ENCODE measurements around the gene CXXC5. TPM values are rescaled to one million over a fixed set of nuclear protein-coding genes. Genes with fewer than 3 reads are reported as not detected.

CXXC5 gene
- total and polyA plus RNA-seq, 9 of the 15 experiments (the other 6 are each of a cell fraction or from before 2014, with no cell fraction given), result 1.9 to 123 (median 45.8) TPM

- no peak for TF ChIP-seq ZNF655 (CRISPR knock-in tag; IDR thresholded peaks at IDR 0.05)
- TF ChIP-seq MYNN (IDR thresholded peaks at IDR 0.05), result peak; percentile 94
- no peak for TF ChIP-seq MYNN (CRISPR knock-in tag; IDR thresholded peaks at IDR 0.05)
- TF ChIP-seq YY1 (IDR thresholded peaks at IDR 0.05; ENCODE audit: borderline replicate concordance in 1 of 3, control insufficient read depth in 1 of 3, extremely low read depth in 1 of 3, insufficient read depth in 3 of 3, insufficient read length in 1 of 3, insufficient replicate concordance in 2 of 3, low read depth in 1 of 3, low read length in 2 of 3), result peak in 2 of 3 experiments; percentile 23 to 40
- no peak for TF ChIP-seq DACH1 (IDR thresholded peaks at IDR 0.05; ENCODE audit: partially characterized antibody)
- TF ChIP-seq ZKSCAN3 (CRISPR knock-in tag; IDR thresholded peaks at IDR 0.05), result no peak
- TF ChIP-seq NCOA6 (IDR thresholded peaks at IDR 0.05), result no peak
- no peak for TF ChIP-seq CEBPB (tag; IDR thresholded peaks at IDR 0.05)
- TF ChIP-seq ZNF696 (CRISPR knock-in tag; conservative IDR thresholded peaks at IDR 0.05), result no peak
- TF ChIP-seq ZNF124 (CRISPR knock-in tag; IDR thresholded peaks at IDR 0.05), result no peak
- TF ChIP-seq FOXO4 (CRISPR knock-in tag; IDR thresholded peaks at IDR 0.05), result no peak
- no peak for TF ChIP-seq TAF9B (IDR thresholded peaks at IDR 0.05; ENCODE audit: partially characterized antibody)
- no peak for TF ChIP-seq SRF (CRISPR knock-in tag; IDR thresholded peaks at IDR 0.05)
- peak; percentile 26; the same call in 1 of the 2 replicates for TF ChIP-seq ATF6 (CRISPR knock-in tag; IDR thresholded peaks at IDR 0.05)
- no peak for TF ChIP-seq KLF1 (tag; IDR thresholded peaks at IDR 0.05)
- TF ChIP-seq PHF20 (IDR thresholded peaks at IDR 0.05; ENCODE audit: partially characterized antibody), result no peak
- TF ChIP-seq, protein P1, sequence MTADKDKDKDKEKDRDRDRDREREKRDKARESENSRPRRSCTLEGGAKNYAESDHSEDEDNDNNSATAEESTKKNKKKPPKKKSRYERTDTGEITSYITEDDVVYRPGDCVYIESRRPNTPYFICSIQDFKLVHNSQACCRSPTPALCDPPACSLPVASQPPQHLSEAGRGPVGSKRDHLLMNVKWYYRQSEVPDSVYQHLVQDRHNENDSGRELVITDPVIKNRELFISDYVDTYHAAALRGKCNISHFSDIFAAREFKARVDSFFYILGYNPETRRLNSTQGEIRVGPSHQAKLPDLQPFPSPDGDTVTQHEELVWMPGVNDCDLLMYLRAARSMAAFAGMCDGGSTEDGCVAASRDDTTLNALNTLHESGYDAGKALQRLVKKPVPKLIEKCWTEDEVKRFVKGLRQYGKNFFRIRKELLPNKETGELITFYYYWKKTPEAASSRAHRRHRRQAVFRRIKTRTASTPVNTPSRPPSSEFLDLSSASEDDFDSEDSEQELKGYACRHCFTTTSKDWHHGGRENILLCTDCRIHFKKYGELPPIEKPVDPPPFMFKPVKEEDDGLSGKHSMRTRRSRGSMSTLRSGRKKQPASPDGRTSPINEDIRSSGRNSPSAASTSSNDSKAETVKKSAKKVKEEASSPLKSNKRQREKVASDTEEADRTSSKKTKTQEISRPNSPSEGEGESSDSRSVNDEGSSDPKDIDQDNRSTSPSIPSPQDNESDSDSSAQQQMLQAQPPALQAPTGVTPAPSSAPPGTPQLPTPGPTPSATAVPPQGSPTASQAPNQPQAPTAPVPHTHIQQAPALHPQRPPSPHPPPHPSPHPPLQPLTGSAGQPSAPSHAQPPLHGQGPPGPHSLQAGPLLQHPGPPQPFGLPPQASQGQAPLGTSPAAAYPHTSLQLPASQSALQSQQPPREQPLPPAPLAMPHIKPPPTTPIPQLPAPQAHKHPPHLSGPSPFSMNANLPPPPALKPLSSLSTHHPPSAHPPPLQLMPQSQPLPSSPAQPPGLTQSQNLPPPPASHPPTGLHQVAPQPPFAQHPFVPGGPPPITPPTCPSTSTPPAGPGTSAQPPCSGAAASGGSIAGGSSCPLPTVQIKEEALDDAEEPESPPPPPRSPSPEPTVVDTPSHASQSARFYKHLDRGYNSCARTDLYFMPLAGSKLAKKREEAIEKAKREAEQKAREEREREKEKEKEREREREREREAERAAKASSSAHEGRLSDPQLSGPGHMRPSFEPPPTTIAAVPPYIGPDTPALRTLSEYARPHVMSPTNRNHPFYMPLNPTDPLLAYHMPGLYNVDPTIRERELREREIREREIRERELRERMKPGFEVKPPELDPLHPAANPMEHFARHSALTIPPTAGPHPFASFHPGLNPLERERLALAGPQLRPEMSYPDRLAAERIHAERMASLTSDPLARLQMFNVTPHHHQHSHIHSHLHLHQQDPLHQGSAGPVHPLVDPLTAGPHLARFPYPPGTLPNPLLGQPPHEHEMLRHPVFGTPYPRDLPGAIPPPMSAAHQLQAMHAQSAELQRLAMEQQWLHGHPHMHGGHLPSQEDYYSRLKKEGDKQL (CRISPR knock-in tag; IDR thresholded peaks at IDR 0.05; ENCODE audit: borderline replicate concordance), result no peak
- TF ChIP-seq SLC30A9 (CRISPR knock-in tag; IDR thresholded peaks at IDR 0.05), result no peak
Observed at GRCh38 chr5:139633295-139634027, 14.7 kb upstream of the CXXC5 start (continued).

Data from K562 (cell line).